HG03565 (cell line): ENCODE results near the gene TFF2.

Experiments
- ATAC-seq: cut with Tn5 transposase; IDR thresholded peaks from one replicate; pipeline ENCODE4 v1.9.1; 2021; ENCODE audit warnings: mild to moderate bottlenecking, moderate library complexity; ENCODE audit not compliant: unreplicated experiment

Gene TFF2

DNA sequence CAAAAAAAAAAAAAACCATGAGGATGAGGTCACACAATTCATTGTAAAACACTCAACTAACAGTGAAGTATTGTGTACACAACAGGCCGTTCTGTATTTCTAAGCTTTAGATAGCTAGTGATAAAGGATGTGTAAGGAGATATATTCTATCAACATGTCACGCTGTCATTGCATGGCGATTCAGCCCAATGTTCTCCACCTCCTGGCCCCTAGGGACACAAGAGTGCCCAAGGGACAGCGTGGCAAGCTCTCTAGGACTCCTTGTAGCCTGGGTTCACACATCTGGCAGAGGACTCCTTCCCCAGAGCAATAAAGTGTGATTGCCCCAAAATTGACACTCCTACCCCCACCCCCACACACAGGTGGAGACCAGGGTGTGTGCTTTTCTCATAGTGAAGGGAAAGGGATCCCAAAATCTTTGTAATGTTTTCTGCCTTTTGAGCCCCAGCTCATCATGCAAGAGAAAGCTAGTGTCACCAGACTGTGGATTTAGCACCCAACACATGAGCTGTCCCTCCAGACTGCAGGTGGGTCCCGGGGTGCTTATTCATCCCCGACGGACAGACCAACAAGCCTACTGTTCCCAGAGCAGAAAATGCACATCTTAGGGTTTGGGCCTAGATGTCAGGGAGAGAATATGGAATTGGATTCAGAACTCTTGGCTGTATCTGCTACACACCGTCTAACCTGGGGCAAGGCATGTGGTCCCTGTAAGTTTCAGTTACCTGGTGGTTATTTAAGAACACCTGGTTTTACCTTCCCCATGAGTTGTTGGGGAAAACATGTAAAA, 33.6 kb upstream of the TFF2 start:
- no peak for ATAC-seq

DNA sequence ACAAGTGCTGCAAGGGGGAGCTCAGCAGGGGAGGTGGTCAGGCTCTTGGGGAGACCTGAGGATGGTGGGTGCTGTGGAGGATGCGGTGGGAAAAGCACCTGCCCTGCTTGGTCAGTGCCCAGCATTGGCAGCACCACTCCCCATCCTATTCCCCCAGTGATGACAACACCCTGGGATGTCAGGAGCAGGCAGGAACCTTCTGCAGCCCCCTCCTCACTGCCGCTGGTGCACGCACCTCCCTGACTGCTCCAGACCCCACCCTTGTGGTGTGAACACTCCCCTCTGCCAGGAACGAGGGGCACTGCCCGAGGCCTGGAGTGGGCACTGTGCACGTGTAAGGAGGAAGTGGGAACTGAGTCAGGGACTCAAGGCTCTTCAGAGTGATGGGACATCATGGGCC, 32.5 kb upstream of the TFF2 start:
- ATAC-seq = no peak

DNA sequence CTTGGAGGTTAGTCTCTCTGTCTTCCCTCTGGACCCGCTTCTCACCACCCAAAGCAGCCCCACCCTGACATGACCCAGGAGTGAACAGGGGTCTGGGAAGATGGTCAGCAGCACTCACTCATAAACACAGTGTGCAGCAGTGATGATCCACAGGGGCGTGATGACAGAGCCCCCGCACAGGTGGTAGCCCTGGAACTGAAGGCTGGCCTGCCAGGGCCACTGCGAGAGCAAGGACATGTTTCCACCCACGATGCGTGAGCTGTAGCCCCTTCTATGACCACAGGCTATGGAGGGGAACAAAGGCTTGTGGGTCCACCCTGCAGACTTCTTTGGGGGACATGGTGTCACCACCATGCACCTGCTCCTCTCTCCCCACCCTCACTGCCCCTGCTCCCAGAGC, 32.1 kb upstream of the TFF2 start:
- ATAC-seq = no peak

DNA sequence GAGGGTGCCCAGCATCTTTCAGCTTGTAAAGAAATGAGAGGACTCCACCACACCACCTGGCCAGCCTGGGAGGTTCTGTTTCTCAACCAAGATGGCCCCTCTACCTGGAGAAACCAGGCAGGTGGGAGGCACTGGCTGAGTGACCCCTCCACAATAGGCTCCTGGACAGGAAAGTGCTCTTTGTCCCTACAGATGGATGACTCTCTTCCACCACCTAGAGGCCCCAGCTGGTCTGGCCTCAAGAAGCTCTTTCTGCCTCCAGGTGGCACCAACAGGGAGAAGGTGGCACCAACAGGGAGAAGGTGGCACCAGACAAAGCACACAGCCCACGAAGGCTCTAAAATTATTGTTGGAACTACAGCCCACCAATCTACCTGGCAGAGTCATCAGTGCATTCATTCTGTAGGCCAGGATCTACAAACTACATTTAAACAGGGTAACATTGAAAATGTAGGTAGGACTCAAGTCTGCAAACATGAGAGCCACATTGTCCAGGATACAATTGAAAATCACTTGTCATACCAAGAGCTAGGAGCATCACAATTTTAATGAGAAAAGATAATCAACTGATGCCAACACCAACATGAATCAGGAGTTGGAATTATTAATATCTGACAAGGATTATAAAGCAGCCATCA, 30.7 kb upstream of the TFF2 start:
- ATAC-seq = no peak

DNA sequence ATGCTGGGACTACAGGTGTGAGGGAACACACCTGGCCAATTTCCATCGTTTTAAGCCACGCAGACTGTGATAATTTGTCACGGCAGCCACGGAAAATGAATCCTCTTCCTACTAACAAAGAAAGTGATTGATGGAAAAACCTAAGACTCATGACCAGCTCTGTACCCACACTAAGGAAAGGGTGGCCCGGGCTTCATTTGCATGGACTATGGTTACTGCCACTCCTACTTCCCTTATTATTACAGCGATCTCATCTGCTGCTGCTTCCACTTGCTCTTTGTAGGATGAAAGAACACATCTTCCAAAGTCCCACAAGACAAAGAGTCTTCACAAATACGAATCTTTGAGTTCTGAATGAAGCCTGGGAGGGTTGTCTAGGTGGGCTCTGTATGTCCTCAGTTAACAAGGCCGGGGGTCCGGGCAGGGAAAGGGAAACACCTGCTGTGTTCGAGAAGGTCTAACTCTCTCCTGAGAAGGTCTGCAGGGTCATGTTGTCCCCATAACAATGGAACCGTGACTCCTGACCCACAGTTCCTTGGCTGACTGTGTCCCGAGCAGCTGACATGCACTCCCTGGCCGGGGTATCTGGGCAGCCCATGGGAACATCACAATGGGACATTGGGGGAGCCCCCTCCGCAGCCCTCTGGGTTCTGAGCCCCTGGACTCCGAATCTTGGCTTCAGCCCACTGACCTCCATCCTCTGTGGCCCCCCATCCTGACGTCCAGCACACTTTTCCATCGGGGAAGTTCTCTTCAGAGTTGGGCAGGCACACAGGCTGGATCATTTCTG, 28.8 kb upstream of the TFF2 start:
- ATAC-seq = no peak

DNA sequence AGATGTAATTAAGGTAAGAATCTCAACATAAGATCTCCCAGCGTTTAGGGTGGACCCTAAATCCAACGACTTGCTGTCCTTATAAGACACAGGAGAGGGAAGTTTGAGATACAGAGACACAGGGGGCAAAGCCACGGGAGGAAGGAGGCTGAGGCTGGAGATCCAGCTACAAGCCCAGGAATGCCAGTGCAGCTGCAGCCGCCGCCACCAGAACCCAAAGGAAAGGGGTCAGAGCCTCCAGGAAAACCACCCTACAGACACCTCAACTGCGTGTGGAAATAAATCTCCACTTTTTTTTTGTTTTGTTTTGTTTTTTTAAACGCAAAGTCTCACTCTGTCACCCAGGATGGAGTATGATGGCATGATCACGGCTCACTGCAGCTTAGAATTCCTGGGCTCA, 27.6 kb upstream of the TFF2 start:
- ATAC-seq = no peak

DNA sequence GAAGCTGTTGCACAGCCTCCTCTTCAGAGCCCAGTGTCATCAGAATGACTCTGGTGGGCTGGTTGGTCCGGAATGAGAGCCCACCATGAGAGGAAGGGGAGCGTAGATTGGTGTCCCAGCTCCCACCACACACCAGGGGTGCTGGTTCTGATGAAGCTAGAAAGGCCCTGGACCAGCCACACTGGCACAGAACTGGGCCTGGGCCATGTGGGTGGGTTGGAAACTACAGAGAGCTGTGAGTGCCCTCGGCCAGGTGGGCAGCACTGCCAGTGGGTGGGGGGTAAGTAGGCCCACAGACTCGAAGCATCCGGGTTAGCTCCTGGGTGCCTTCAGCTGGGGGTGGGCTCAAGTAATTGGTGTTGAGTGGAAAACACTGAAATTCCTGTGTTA, 27.2 kb upstream of the TFF2 start:
- ATAC-seq = no peak

DNA sequence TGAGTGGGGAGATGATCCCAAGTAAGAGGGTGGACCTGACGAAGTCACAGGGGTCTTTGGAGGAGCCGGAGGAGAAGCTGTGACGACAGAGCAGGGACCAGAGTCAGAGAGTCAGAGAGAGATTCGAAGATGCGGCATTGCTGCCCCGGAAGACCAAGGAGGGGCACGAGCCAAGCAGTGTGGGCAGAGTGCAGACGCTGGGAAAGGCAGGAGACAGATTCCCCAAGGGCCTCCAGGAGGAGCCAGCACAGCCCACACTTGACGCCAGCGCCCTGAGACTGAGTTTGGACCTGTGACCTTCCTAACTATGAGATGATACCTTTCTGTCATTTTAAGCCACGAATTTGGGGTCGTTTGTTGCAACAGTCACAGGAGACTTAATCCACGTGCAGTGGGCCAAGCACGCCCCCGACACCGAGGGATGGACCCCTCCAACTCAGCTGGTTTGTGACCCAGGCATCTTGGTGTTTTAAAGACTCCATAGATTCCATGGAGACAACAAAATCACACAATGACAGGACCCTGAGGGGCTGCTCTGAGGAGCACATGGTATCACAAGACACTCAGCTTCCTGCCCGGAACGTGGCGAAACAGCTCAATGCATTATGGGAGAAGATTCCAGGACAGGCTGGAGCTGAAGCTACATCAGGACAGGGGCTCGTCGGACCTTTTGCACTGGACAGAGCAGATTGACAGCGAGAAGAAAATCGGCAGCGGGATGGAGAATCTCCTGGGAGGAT, 26.6 kb upstream of the TFF2 start:
- no peak for ATAC-seq

DNA sequence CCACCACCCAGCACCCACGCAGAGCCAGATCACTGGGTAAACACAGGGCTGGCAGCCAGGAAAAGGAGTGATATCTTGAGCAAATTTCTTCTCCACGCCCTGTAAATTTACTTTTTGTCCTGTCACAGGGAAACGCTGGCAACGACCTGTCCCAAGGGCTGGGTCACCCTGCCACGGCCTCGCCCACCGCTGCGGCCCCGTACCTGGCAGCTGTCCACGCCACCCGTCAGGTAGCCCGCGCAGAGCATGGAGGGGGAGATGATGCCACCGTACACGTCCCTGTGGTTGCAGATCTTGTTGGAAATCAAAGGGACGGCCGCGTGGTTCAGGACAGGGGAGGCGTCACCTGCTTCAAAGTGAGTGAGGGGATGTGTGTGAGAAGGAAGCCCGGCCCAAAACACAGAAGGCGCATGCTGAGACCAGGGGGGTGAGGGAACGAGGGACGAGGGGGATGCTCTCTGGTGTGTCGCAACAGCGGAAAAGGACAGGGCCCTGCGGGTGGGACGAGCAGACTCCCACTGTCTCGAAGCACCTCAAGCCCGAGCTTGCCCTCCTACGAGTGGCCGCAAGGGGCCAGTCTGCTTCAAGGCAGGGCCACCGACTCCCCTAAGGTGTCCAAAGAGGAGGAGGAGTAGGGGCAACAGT, 25.7 kb upstream of the TFF2 start:
- ATAC-seq = no peak

DNA sequence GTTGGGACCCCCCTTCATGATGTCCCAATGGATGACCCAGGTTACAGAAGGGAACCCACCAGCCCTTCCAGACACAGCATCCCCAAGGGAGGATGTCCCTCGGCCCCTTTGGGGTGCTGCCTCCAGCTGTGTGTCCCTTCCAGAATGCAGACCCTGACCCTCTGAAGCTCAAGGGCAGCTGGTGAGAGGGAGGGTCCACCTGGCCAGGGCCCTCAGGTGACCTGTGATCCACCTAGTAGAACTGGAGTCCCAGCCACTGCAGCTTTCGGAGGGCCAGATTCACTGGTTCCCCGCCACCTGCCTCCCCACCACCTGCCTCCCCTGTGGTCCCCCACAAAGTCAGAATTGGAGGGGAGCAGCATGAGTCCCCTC, 25.2 kb upstream of the TFF2 start:
- ATAC-seq = no peak

DNA sequence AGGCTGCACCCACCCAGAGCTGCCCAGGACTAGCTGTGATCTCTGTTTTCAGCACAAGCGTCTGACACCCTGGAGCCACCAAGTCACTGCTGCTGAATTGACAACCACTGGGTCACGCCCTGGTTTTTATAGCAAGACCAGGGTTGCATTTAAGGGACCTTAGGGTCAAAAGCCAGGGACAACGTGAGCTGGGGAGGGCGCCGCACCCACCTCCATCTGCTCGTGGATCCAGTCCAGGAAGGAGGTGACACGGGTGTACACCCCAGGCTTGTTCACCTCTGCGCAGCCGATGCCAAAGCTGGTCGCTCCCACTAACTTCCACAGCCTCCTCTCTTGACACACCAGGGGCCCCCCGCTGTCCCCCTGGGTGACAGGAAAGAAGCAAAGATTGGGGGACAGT, 24.7 kb upstream of the TFF2 start:
- no peak for ATAC-seq

DNA sequence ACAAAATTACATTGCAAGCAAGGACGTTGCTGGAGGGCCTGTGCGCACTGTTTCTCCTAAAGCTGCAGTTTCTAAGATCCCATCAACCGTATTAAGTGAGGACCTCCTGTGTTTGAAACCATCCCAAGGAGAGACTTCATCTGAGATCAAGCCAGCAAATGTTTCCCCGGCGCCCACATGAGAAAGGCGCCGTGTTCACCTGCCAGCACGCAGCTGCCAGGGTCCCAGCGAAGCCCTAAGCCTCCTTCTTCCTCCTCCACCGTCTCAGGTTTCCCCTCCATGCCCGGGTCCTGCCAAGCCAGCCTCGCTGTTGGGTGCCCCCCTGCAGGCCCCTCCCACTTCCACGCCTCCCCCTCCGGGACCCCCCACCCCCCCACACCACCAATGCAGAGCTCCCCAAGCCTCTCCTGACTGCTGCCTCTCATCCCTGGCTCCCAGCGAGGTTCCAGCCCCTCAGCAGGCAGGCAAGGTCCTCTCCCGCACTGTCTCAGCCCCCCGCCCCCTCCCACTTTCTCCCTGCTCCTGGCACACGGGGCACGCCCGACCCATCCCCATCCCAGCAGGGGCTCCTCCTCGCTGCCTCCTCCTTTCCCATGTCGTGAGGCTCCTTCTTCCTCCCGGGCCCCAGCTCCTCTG, 24.2 kb upstream of the TFF2 start:
- no peak for ATAC-seq

DNA sequence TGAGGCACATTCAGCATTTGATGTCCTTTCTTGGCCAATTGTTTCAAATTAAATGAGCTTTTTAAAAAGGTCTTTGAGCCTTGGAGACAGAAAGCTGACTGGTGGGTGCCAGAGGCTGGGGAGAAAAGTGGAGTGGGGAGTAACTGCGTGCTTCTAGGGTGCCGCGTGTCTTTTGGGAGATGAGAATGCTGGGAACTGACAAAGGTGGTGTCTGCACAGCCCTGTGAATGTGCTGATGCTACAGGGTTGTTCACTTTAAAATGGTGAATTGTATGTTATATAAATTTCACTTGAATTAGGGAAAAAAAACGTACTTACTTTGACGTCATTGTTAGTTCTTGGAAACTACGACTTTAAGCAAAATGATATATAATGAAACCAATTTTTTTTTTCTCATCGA, 23.7 kb upstream of the TFF2 start:
- ATAC-seq = no peak

DNA sequence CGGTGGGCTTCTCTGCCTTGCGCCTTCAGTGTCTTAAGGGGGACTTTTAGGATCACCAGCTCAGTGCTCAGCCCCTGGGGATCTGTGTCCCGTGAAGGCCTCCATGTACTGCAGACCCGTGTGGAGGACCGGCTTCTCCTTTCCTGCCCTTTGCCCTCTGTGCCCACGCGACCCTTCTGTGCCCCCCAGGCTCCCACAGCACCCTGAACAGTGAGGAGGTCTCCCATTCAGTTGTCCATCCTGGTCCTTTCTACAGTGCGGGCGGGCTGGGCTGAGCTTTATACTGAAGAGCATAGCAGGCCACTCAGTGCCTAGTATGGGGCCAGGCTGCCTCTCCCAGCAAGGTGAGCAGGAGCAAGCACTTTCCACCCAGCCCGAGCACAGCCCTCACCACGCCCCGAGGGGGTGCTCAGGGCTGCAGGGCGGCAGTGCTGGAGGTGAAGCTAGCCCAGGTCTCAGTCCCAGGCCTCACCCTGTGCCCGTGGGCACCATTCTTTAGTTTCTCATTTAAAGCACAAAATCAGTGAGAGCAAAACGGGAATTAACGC, 23.2 kb upstream of the TFF2 start:
- ATAC-seq = no peak

DNA sequence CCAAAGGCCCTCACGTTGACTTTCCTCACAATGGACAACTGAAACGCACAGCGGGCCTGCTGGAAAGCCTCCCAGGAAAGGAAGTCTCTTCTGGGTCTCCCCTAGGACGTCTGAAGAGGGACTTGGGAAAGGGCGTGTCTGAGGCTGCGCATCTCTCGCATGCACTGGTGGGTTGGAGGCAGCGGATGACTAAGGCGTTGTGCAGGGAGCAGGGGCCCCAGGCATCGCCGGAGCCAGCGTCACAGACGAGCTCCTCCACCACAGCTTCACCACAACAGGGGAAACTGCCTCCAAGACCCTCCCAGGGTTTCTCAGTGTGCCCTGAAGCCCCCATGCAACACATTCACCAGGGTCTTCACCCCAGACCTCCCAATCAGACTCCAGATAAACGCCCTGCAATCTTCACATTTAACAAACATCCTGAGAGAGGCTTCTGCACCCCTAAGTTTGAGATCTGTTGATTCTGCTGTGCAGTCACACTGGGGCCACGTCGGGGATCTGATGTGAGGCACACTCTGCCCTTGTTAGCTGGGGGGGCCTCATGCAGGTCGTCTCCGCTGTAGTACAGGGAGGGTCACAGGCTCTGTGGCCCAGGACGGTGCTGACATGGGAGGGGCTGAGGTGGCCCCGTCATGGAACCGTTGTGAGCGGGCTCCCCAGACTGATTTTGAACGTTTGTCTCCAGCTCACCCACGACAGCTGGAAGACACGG, 22.6 kb upstream of the TFF2 start:
- ATAC-seq = no peak

DNA sequence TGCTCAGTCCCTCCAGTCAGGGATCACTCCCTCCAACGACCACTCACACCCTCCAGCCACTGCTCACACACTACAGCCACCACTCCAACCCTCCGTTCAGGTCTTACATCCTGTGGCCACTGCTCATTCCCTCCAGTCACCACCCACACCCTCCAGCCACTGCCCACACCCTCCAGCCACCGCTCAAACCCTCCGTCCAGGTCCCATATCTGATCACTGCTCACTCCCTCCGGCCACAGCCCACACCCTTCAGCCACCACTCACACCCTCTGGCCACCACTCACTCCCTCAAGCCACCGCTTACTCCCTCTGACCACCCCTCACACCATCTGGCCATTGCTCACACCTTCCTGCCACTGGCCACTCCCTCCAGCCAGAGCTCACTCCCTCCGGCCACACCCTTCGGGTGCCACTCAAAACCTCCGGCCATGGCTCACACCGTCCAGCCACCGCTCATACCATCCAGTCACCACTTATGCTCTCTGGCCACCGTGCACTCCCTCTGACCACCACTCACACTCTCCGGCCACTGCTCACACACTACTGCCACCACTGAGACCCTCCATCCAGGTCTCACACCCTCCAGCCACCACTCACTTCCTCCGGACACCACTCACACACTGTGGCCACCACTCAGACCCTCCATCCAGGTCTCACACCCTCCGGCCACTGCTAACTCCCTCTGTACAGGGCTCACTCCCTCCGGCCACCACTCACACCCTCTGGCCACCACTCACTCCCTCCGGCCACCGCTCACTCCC, 20.3 kb upstream of the TFF2 start:
- no peak for ATAC-seq

DNA sequence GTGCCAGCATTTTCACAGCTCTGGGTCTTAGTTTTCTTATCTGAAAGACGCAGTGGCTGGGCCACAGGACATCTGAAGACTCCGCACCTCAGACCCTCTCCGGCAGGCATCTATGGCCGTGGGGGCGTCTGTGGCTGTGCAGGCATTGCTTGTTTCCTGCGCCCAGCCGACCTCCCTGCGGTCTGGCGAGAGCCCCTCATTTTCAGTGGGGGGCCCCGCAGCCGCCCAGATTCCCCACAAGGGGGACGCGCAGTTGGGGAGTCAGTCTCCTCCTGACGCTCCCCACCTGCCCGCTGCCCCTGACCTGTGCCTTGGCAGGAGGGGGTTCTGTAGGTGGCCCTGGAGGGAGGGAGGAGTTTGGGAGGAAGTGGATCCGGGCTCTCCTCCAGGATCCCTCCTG, 19.0 kb upstream of the TFF2 start:
- ATAC-seq = no peak

DNA sequence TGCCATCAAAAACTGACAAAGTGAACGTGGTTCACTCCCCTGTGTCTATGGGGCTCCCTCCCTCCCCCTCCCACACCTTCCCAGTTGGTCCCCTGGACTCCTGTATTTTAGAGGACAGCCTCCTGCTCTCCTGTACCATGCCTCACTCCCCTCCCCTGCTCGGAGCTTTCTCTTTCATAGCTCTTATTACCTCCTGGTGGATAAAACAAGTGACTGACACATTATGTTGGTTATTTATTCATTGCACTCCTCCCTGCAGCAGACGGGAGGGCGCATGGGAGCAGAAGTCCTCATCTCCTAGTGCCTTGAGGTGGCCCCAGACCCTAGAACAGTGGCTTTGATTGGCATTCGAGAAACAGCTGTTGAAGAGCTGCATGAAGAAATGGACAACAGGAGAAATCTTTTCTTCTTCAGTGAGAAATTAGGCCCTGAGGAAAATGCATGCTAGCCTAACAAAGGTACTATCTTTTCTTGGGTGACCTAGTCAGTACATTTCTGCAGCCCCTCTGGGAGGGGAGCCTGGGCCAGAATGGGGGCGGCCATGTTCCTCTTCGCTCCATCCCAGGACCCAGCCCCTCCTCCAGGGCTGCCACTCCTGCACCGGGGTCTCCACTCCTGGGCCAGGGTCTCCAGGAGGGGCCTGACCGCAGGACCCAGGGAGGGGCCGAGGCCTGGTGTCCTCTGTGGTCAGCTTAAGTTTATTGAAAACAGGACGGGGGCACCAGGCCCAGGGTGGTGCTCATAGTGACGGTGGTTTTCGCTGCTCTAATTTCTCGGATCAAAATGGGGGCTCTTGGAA, 16.8 kb upstream of the TFF2 start:
- ATAC-seq = no peak
